ENCODE data around the gene KCNIP1.

GRCh38 chr5:170640731-170641588 is 137.1 kb downstream of the KCNIP1 start:
- TF ChIP-seq EGR1 (IDR thresholded peaks at IDR 0.05) (no peak), USF1 (IDR thresholded peaks at IDR 0.05) (no peak)

Measured in Ishikawa (cell line).